ENCODE data around the gene IKZF1.
A peak's percentile ranks its signal among the peaks of the same experiment; 100 is the strongest.

IKZF1 gene

GRCh38 chr7:50304129-50304910 lies at the start of gene IKZF1:
Gene IKZF1 (plus strand): TSS chr7:50304716. CDS start chr7:50319062, 14,346 bp downstream.
- H3K27ac ChIP-seq (ENCODE audit: low read depth, low read length), result no peak within 1 kb of the TSS
- H3K27me3 ChIP-seq (ENCODE audit: control insufficient read depth, insufficient read depth, low read length), result peaks cover 70% of the 10 kb centered on the region
- no peak within 1 kb of the TSS for H3K9ac ChIP-seq (ENCODE audit: low read depth, low read length)
- no peaks in the 10 kb centered on the region for H3K9me3 ChIP-seq (ENCODE audit: control insufficient read depth, insufficient read depth, low read length)
- no peaks in the 10 kb centered on the region for H3K36me3 ChIP-seq (ENCODE audit: control insufficient read depth, insufficient read depth, low read length)
- H3K4me3 ChIP-seq (ENCODE audit: low read depth, low read length), result peak within 1 kb of the TSS; percentile 63
- H3K4me1 ChIP-seq (ENCODE audit: control insufficient read depth, insufficient read depth, low read length), result peaks cover 10% of the 10 kb centered on the region; the same call in 1 of the 2 replicates

- Histone ChIP-seq H3K27ac (ENCODE audit: low read depth, low read length) (no peak overlapping the region), H3K4me3 (ENCODE audit: low read depth, low read length) (no peak overlapping the region), H3K9ac (ENCODE audit: low read depth, low read length) (no peak overlapping the region), H3K4me1 (ENCODE audit: control insufficient read depth, insufficient read depth, low read length) (peaks cover 3% of the 10 kb centered on the region; the same call in 1 of the 2 replicates), H3K36me3 (ENCODE audit: control insufficient read depth, insufficient read depth, low read length) (no peaks in the 10 kb centered on the region), H3K9me3 (ENCODE audit: control insufficient read depth, insufficient read depth, low read length) (no peaks in the 10 kb centered on the region), H3K27me3 (ENCODE audit: control insufficient read depth, insufficient read depth, low read length) (no peaks in the 10 kb centered on the region; the same call in 1 of the 2 replicates)
These were observed 42.9 kb upstream of the IKZF1 start for GRCh38 chr7:50261593-50261992.

GRCh38 chr7:50262446-50262845 lies 42.1 kb upstream of the IKZF1 start:
- H3K27me3 ChIP-seq (ENCODE audit: control insufficient read depth, insufficient read depth, low read length), result no peaks in the 10 kb centered on the region; the same call in 1 of the 2 replicates
- H3K27ac ChIP-seq (ENCODE audit: low read depth, low read length), result no peak overlapping the region
- peaks cover 4% of the 10 kb centered on the region; the same call in 1 of the 2 replicates for H3K4me1 ChIP-seq (ENCODE audit: control insufficient read depth, insufficient read depth, low read length)
- H3K36me3 ChIP-seq (ENCODE audit: control insufficient read depth, insufficient read depth, low read length), result no peaks in the 10 kb centered on the region
- H3K4me3 ChIP-seq (ENCODE audit: low read depth, low read length), result no peak overlapping the region
- no peak overlapping the region for H3K9ac ChIP-seq (ENCODE audit: low read depth, low read length)
- no peaks in the 10 kb centered on the region for H3K9me3 ChIP-seq (ENCODE audit: control insufficient read depth, insufficient read depth, low read length)

GRCh38 chr7:50262916-50263690 lies 41.4 kb upstream of the IKZF1 start:
- H3K4me1 ChIP-seq (ENCODE audit: control insufficient read depth, insufficient read depth, low read length), result peaks cover 4% of the 10 kb centered on the region; the same call in 1 of the 2 replicates
- no peaks in the 10 kb centered on the region for H3K36me3 ChIP-seq (ENCODE audit: control insufficient read depth, insufficient read depth, low read length)
- no peak overlapping the region for H3K4me3 ChIP-seq (ENCODE audit: low read depth, low read length)
- H3K27me3 ChIP-seq (ENCODE audit: control insufficient read depth, insufficient read depth, low read length), result no peaks in the 10 kb centered on the region; the same call in 1 of the 2 replicates
- H3K9ac ChIP-seq (ENCODE audit: low read depth, low read length), result no peak overlapping the region
- H3K9me3 ChIP-seq (ENCODE audit: control insufficient read depth, insufficient read depth, low read length), result no peaks in the 10 kb centered on the region
- no peak overlapping the region for H3K27ac ChIP-seq (ENCODE audit: low read depth, low read length)

- H3K27ac ChIP-seq (ENCODE audit: low read depth, low read length), result no peak overlapping the region
- H3K9me3 ChIP-seq (ENCODE audit: control insufficient read depth, insufficient read depth, low read length), result no peaks in the 10 kb centered on the region
- peaks cover 4% of the 10 kb centered on the region; the same call in 1 of the 2 replicates for H3K4me1 ChIP-seq (ENCODE audit: control insufficient read depth, insufficient read depth, low read length)
- no peak overlapping the region for H3K9ac ChIP-seq (ENCODE audit: low read depth, low read length)
- H3K4me3 ChIP-seq (ENCODE audit: low read depth, low read length), result no peak overlapping the region
- no peaks in the 10 kb centered on the region; the same call in 1 of the 2 replicates for H3K27me3 ChIP-seq (ENCODE audit: control insufficient read depth, insufficient read depth, low read length)
- H3K36me3 ChIP-seq (ENCODE audit: control insufficient read depth, insufficient read depth, low read length), result no peaks in the 10 kb centered on the region
These were observed 39.6 kb upstream of the IKZF1 start for GRCh38 chr7:50264908-50265307.

GRCh38 chr7:50265968-50266634 lies 38.4 kb upstream of the IKZF1 start:
- H3K36me3 ChIP-seq (ENCODE audit: control insufficient read depth, insufficient read depth, low read length), result no peaks in the 10 kb centered on the region
- H3K4me3 ChIP-seq (ENCODE audit: low read depth, low read length), result no peak overlapping the region
- no peaks in the 10 kb centered on the region; the same call in 1 of the 2 replicates for H3K27me3 ChIP-seq (ENCODE audit: control insufficient read depth, insufficient read depth, low read length)
- no peak overlapping the region for H3K9ac ChIP-seq (ENCODE audit: low read depth, low read length)
- peaks cover 4% of the 10 kb centered on the region; the same call in 1 of the 2 replicates for H3K4me1 ChIP-seq (ENCODE audit: control insufficient read depth, insufficient read depth, low read length)
- no peaks in the 10 kb centered on the region for H3K9me3 ChIP-seq (ENCODE audit: control insufficient read depth, insufficient read depth, low read length)
- no peak overlapping the region for H3K27ac ChIP-seq (ENCODE audit: low read depth, low read length)

- H3K4me3 ChIP-seq (ENCODE audit: low read depth, low read length), result no peak overlapping the region
These were observed 37.7 kb upstream of the IKZF1 start for GRCh38 chr7:50266635-50267386.

GRCh38 chr7:50267525-50268041 lies 36.9 kb upstream of the IKZF1 start:
- no peaks in the 10 kb centered on the region for H3K36me3 ChIP-seq (ENCODE audit: control insufficient read depth, insufficient read depth, low read length)
- no peaks in the 10 kb centered on the region; the same call in 1 of the 2 replicates for H3K27me3 ChIP-seq (ENCODE audit: control insufficient read depth, insufficient read depth, low read length)
- H3K9me3 ChIP-seq (ENCODE audit: control insufficient read depth, insufficient read depth, low read length), result no peaks in the 10 kb centered on the region
- no peak overlapping the region for H3K9ac ChIP-seq (ENCODE audit: low read depth, low read length)
- H3K4me3 ChIP-seq (ENCODE audit: low read depth, low read length), result no peak overlapping the region
- H3K4me1 ChIP-seq (ENCODE audit: control insufficient read depth, insufficient read depth, low read length), result peaks cover 4% of the 10 kb centered on the region; the same call in 1 of the 2 replicates
- no peak overlapping the region for H3K27ac ChIP-seq (ENCODE audit: low read depth, low read length)

More at GRCh38 chr7:50266635-50267386, 37.7 kb upstream of the IKZF1 start:
- Histone ChIP-seq H3K27ac (ENCODE audit: low read depth, low read length) (no peak overlapping the region), H3K36me3 (ENCODE audit: control insufficient read depth, insufficient read depth, low read length) (no peaks in the 10 kb centered on the region), H3K4me1 (ENCODE audit: control insufficient read depth, insufficient read depth, low read length) (peaks cover 4% of the 10 kb centered on the region; the same call in 1 of the 2 replicates), H3K27me3 (ENCODE audit: control insufficient read depth, insufficient read depth, low read length) (no peaks in the 10 kb centered on the region; the same call in 1 of the 2 replicates), H3K9ac (ENCODE audit: low read depth, low read length) (no peak overlapping the region), H3K9me3 (ENCODE audit: control insufficient read depth, insufficient read depth, low read length) (no peaks in the 10 kb centered on the region)

GRCh38 chr7:50268223-50268622 lies 36.3 kb upstream of the IKZF1 start:
- Histone ChIP-seq H3K27me3 (ENCODE audit: control insufficient read depth, insufficient read depth, low read length) (no peaks in the 10 kb centered on the region; the same call in 1 of the 2 replicates), H3K4me1 (ENCODE audit: control insufficient read depth, insufficient read depth, low read length) (peaks cover 4% of the 10 kb centered on the region; the same call in 1 of the 2 replicates), H3K27ac (ENCODE audit: low read depth, low read length) (no peak overlapping the region), H3K36me3 (ENCODE audit: control insufficient read depth, insufficient read depth, low read length) (no peaks in the 10 kb centered on the region), H3K4me3 (ENCODE audit: low read depth, low read length) (no peak overlapping the region), H3K9me3 (ENCODE audit: control insufficient read depth, insufficient read depth, low read length) (no peaks in the 10 kb centered on the region), H3K9ac (ENCODE audit: low read depth, low read length) (no peak overlapping the region)

- peaks cover 4% of the 10 kb centered on the region; the same call in 1 of the 2 replicates for H3K4me1 ChIP-seq (ENCODE audit: control insufficient read depth, insufficient read depth, low read length)
- no peaks in the 10 kb centered on the region for H3K36me3 ChIP-seq (ENCODE audit: control insufficient read depth, insufficient read depth, low read length)
- H3K9ac ChIP-seq (ENCODE audit: low read depth, low read length), result no peak overlapping the region
- no peak overlapping the region for H3K27ac ChIP-seq (ENCODE audit: low read depth, low read length)
- no peaks in the 10 kb centered on the region for H3K9me3 ChIP-seq (ENCODE audit: control insufficient read depth, insufficient read depth, low read length)
- H3K27me3 ChIP-seq (ENCODE audit: control insufficient read depth, insufficient read depth, low read length), result no peaks in the 10 kb centered on the region; the same call in 1 of the 2 replicates
- no peak overlapping the region for H3K4me3 ChIP-seq (ENCODE audit: low read depth, low read length)
These were observed 35.5 kb upstream of the IKZF1 start for GRCh38 chr7:50268990-50269389.
